ENCODE measurements around the gene SPATA17. TPM values are rescaled to one million over a fixed set of nuclear protein-coding genes. Genes with fewer than 3 reads are reported as not detected.

Gene SPATA17
- total and polyA plus RNA-seq, 3 donors from 2014 or later = 28.8 to 168 (median 36.5) TPM

GRCh38 chr1:217776693-217777092 is 145.5 kb downstream of the SPATA17 start:
- intact Hi-C loops (cut with DNase I; ENCODE audit: low total_unique reads) = no loop called here
- TF ChIP-seq CTCF (IDR thresholded peaks at IDR 0.05) = no peak
- TF ChIP-seq POLR2A (IDR thresholded peaks at IDR 0.05) = no peak
- H3K9me3 ChIP-seq = no peaks in the 10 kb centered on the region
- 94% methylated on average over 5 of the region's 5 CpGs for WGBS, 2 donors
- no peaks in the 10 kb centered on the region for H3K4me1 ChIP-seq
- no peak overlapping the region for H3K4me3 ChIP-seq
- H3K36me3 ChIP-seq (ENCODE audit: low read depth, missing control alignments) = no peaks in the 10 kb centered on the region
- H3K27me3 ChIP-seq = no peaks in the 10 kb centered on the region
- no peak for DNase-seq
- no peak overlapping the region for H3K27ac ChIP-seq

- DNase-seq = no peak
- H3K27ac ChIP-seq = no peak overlapping the region
- no peaks in the 10 kb centered on the region for H3K27me3 ChIP-seq
- intact Hi-C loops (cut with DNase I; ENCODE audit: low total_unique reads) = no loop called here
- H3K4me3 ChIP-seq = no peak overlapping the region
- no peaks in the 10 kb centered on the region for H3K4me1 ChIP-seq
- TF ChIP-seq POLR2A (IDR thresholded peaks at IDR 0.05) (no peak), CTCF (IDR thresholded peaks at IDR 0.05) (no peak)
- H3K36me3 ChIP-seq (ENCODE audit: low read depth, missing control alignments) = no peaks in the 10 kb centered on the region
- no peaks in the 10 kb centered on the region for H3K9me3 ChIP-seq
- WGBS, 2 donors = 68 to 75% methylated on average over 4 of the region's 4 CpGs
These were observed 149.9 kb downstream of the SPATA17 start for GRCh38 chr1:217781056-217781455.

- WGBS, 2 donors = 92 to 93% methylated on average over 2 of the region's 2 CpGs
- Histone ChIP-seq H3K4me1 (no peaks in the 10 kb centered on the region), H3K36me3 (ENCODE audit: low read depth, missing control alignments) (no peaks in the 10 kb centered on the region), H3K4me3 (no peak overlapping the region), H3K9me3 (no peaks in the 10 kb centered on the region), H3K27me3 (no peaks in the 10 kb centered on the region), H3K27ac (no peak overlapping the region)
- no peak for DNase-seq
- TF ChIP-seq POLR2A (IDR thresholded peaks at IDR 0.05) = no peak
- no peak for TF ChIP-seq CTCF (IDR thresholded peaks at IDR 0.05)
- intact Hi-C loops (cut with DNase I; ENCODE audit: low total_unique reads) = no loop called here
These were observed 159.9 kb downstream of the SPATA17 start for GRCh38 chr1:217791091-217791490.

GRCh38 chr1:217805792-217806191 is 174.6 kb downstream of the SPATA17 start:
- Histone ChIP-seq H3K9me3 (no peaks in the 10 kb centered on the region), H3K27me3 (no peaks in the 10 kb centered on the region), H3K4me1 (no peaks in the 10 kb centered on the region), H3K36me3 (ENCODE audit: low read depth, missing control alignments) (no peaks in the 10 kb centered on the region), H3K4me3 (no peak overlapping the region), H3K27ac (no peak overlapping the region)
- no peak for DNase-seq
- WGBS, 2 donors = 83 to 88% methylated on average over 1 of the region's 1 CpG
- intact Hi-C loops (cut with DNase I; ENCODE audit: low total_unique reads) = no loop called here
- TF ChIP-seq CTCF (IDR thresholded peaks at IDR 0.05) = no peak
- TF ChIP-seq POLR2A (IDR thresholded peaks at IDR 0.05) = no peak

GRCh38 chr1:217812175-217812574 is 181.0 kb downstream of the SPATA17 start:
- no peaks in the 10 kb centered on the region for H3K9me3 ChIP-seq
- H3K27ac ChIP-seq = no peak overlapping the region
- no peaks in the 10 kb centered on the region for H3K36me3 ChIP-seq (ENCODE audit: low read depth, missing control alignments)
- no peak overlapping the region for H3K4me3 ChIP-seq
- no peaks in the 10 kb centered on the region for H3K4me1 ChIP-seq
- intact Hi-C loops (cut with DNase I; ENCODE audit: low total_unique reads) = no loop called here
- no peaks in the 10 kb centered on the region for H3K27me3 ChIP-seq
- DNase-seq = no peak
- TF ChIP-seq POLR2A (IDR thresholded peaks at IDR 0.05) = no peak
- TF ChIP-seq CTCF (IDR thresholded peaks at IDR 0.05) = no peak
- WGBS, 2 donors = 94 to 99% methylated on average over 2 of the region's 2 CpGs
